Measurements from ENCODE around the gene FAM163B. TPM values are rescaled to one million over a fixed set of nuclear protein-coding genes. Genes with fewer than 3 reads are reported as not detected.

Gene FAM163B
- polyA plus RNA-seq, 1 of the 3 experiments (the other 2 are of a cell fraction), result 0.05 TPM

- Histone ChIP-seq H3K27ac (ENCODE audit: low read depth in 2 of 2, low read length in 1 of 2) (peak overlapping the region in 1 of 2 experiments; percentile 100; a peak in 2 of 4 replicates), H3K4me1 (ENCODE audit: control insufficient read depth in 1 of 2, insufficient read depth in 2 of 2, low read depth in 1 of 2, low read length in 1 of 2) (peaks cover 0 to 90% of the 10 kb centered on the region in 2 experiments; a peak in 3 of 4 replicates), H3K36me3 (replicated peaks in 1 of 2; ENCODE audit: control insufficient read depth in 1 of 2, insufficient read depth in 2 of 2, low read length in 1 of 2) (no peaks in the 10 kb centered on the region), H3K9ac (no peak overlapping the region), H3K9me3 (no peaks in the 10 kb centered on the region), H3K27me3 (ENCODE audit: insufficient read depth) (no peaks in the 10 kb centered on the region), H3K4me3 (ENCODE audit: low read depth in 2 of 2, low read length in 1 of 2) (no peak overlapping the region; a peak in 2 of 4 replicates), H2AFZ (ENCODE audit: low read depth) (no peak overlapping the region), H4K20me1 (ENCODE audit: insufficient read depth) (no peaks in the 10 kb centered on the region), H3K9me2 (no peaks in the 10 kb centered on the region), H3K4me2 (no peak overlapping the region), H3F3A (replicated peaks; ENCODE audit: insufficient read depth) (no peaks in the 10 kb centered on the region), H3K79me2 (ENCODE audit: insufficient read depth) (no peaks in the 10 kb centered on the region)
- WGBS (ENCODE audit: low lambda C conversion rate), result 72% methylated on average over 18 of the region's 20 CpGs
- peak; percentile 77 for DNase-seq
- CTCF ChIA-PET, result interaction anchor here (0.7 to 5.8 kb wide), 43 partner anchors 8 to 210 kb away, joined by 3 to 51 read pairs (median 4); partner anchors contain the start of genes DBH, FAM163B and MYMK
- TF ChIP-seq EP300 (IDR thresholded peaks at IDR 0.05; ENCODE audit: borderline replicate concordance in 1 of 2, low read depth in 1 of 2, low read length in 1 of 2) (no peak), CTCF (IDR thresholded peaks at IDR 0.05) (peak; percentile 66), SMC3 (IDR thresholded peaks at IDR 0.05; ENCODE audit: low read depth, low read length) (peak; percentile 81), RAD21 (IDR thresholded peaks at IDR 0.05; ENCODE audit: low read length) (peak; percentile 83)
- POLR2A ChIA-PET, result interaction anchor here (0.8 to 10.7 kb wide), 22 partner anchors 10 to 205 kb away, joined by 3 to 150 read pairs (median 6); partner anchors contain the start of genes DBH, FAM163B and SARDH
Observed at GRCh38 chr9:133532937-133533668, 76.1 kb downstream of the FAM163B start.

GRCh38 chr9:133531293-133531692, 77.9 kb downstream of the FAM163B start:
- H3K4me3 ChIP-seq (ENCODE audit: low read depth in 2 of 2, low read length in 1 of 2), result no peak overlapping the region
- TF ChIP-seq EP300 (IDR thresholded peaks at IDR 0.05; ENCODE audit: borderline replicate concordance in 1 of 2, low read depth in 1 of 2, low read length in 1 of 2) (0 out of 4 replicates have a peak, but pooled peaks of 1 of the 2 experiments have one; percentile 24), ELF1 (IDR thresholded peaks at IDR 0.05) (no peak)
- no peaks in the 10 kb centered on the region for H3K36me3 ChIP-seq (replicated peaks in 1 of 2; ENCODE audit: control insufficient read depth in 1 of 2, insufficient read depth in 2 of 2, low read length in 1 of 2)
- peak; percentile 62 for DNase-seq
- no peaks in the 10 kb centered on the region for H3K9me2 ChIP-seq
- ChIA-PET CTCF (interaction anchor here (0.7 to 5.8 kb wide), 7 partner anchors 9 to 262 kb away, joined by 3 to 51 read pairs (median 18); no protein-coding TSS in a partner anchor), POLR2A (interaction anchor here (1.0 to 10.7 kb wide), 3 partner anchors 52 to 105 kb away, joined by 3 to 150 read pairs (median 4); partner anchors contain the start of genes DBH and SLC2A6)
- H3K27me3 ChIP-seq (ENCODE audit: insufficient read depth), result no peaks in the 10 kb centered on the region
- H3K4me2 ChIP-seq, result no peak overlapping the region
- H3K27ac ChIP-seq (ENCODE audit: low read depth in 2 of 2, low read length in 1 of 2), result peak overlapping the region in 1 of 2 experiments; percentile 100; a peak in 2 of 4 replicates
- no peaks in the 10 kb centered on the region for H4K20me1 ChIP-seq (ENCODE audit: insufficient read depth)
- WGBS (ENCODE audit: low lambda C conversion rate), result 65% methylated on average over 6 of the region's 9 CpGs
- no peaks in the 10 kb centered on the region for H3K79me2 ChIP-seq (ENCODE audit: insufficient read depth)
- no peaks in the 10 kb centered on the region for H3F3A ChIP-seq (replicated peaks; ENCODE audit: insufficient read depth)
- no peak overlapping the region for H2AFZ ChIP-seq (ENCODE audit: low read depth)
- H3K9ac ChIP-seq, result no peak overlapping the region
- H3K9me3 ChIP-seq, result no peaks in the 10 kb centered on the region
- peaks cover 9 to 92% of the 10 kb centered on the region in 2 experiments; a peak in 3 of 4 replicates for H3K4me1 ChIP-seq (ENCODE audit: control insufficient read depth in 1 of 2, insufficient read depth in 2 of 2, low read depth in 1 of 2, low read length in 1 of 2)

- Histone ChIP-seq H3K9ac (no peak overlapping the region), H3K4me2 (no peak overlapping the region), H3K4me1 (ENCODE audit: control insufficient read depth in 1 of 2, insufficient read depth in 2 of 2, low read depth in 1 of 2, low read length in 1 of 2) (peaks cover 9 to 86% of the 10 kb centered on the region in 2 experiments; a peak in 3 of 4 replicates), H3K36me3 (replicated peaks in 1 of 2; ENCODE audit: control insufficient read depth in 1 of 2, insufficient read depth in 2 of 2, low read length in 1 of 2) (no peaks in the 10 kb centered on the region), H3K4me3 (ENCODE audit: low read depth in 2 of 2, low read length in 1 of 2) (no peak overlapping the region), H3K27ac (ENCODE audit: low read depth in 2 of 2, low read length in 1 of 2) (peak overlapping the region in 1 of 2 experiments; percentile 100; a peak in 2 of 4 replicates), H3F3A (replicated peaks; ENCODE audit: insufficient read depth) (no peaks in the 10 kb centered on the region), H2AFZ (ENCODE audit: low read depth) (no peak overlapping the region), H3K27me3 (ENCODE audit: insufficient read depth) (no peaks in the 10 kb centered on the region), H3K9me3 (no peaks in the 10 kb centered on the region), H3K79me2 (ENCODE audit: insufficient read depth) (no peaks in the 10 kb centered on the region), H4K20me1 (ENCODE audit: insufficient read depth) (no peaks in the 10 kb centered on the region), H3K9me2 (no peaks in the 10 kb centered on the region)
- 85% methylated on average over 2 of the region's 7 CpGs for WGBS (ENCODE audit: low lambda C conversion rate)
- ChIA-PET CTCF (interaction anchor here (0.8 to 5.8 kb wide), 5 partner anchors 13 to 208 kb away, joined by 3 to 51 read pairs (median 4); partner anchors contain the start of genes DBH and SARDH), POLR2A (interaction anchor here (0.9 to 10.7 kb wide), 4 partner anchors 16 to 208 kb away, joined by 3 to 150 read pairs (median 4); partner anchors contain the start of gene DBH)
- DNase-seq, result no peak
- no peak for TF ChIP-seq NFIC (IDR thresholded peaks at IDR 0.05; ENCODE audit: borderline replicate concordance)
- no peak for TF ChIP-seq REST (IDR thresholded peaks at IDR 0.05; ENCODE audit: low read depth, low read length)
- TF ChIP-seq JUND (IDR thresholded peaks at IDR 0.05), result no peak
- TF ChIP-seq YY1 (IDR thresholded peaks at IDR 0.05; ENCODE audit: low read depth), result no peak
- TF ChIP-seq MEF2A (IDR thresholded peaks at IDR 0.05; ENCODE audit: borderline replicate concordance, low read depth), result no peak
- TF ChIP-seq TAF1 (IDR thresholded peaks at IDR 0.05; ENCODE audit: borderline replicate concordance, low read depth, low read length), result no peak
- TF ChIP-seq SIN3A (IDR thresholded peaks at IDR 0.05; ENCODE audit: borderline replicate concordance, low read depth, low read length), result no peak
- no peak for TF ChIP-seq EP300 (IDR thresholded peaks at IDR 0.05; ENCODE audit: borderline replicate concordance in 1 of 2, low read depth in 1 of 2, low read length in 1 of 2)
Observed at GRCh38 chr9:133529874-133530273, 79.3 kb downstream of the FAM163B start.

Data from SK-N-SH (cell line).